ENCODE measurements around the gene GPC1.

DNA sequence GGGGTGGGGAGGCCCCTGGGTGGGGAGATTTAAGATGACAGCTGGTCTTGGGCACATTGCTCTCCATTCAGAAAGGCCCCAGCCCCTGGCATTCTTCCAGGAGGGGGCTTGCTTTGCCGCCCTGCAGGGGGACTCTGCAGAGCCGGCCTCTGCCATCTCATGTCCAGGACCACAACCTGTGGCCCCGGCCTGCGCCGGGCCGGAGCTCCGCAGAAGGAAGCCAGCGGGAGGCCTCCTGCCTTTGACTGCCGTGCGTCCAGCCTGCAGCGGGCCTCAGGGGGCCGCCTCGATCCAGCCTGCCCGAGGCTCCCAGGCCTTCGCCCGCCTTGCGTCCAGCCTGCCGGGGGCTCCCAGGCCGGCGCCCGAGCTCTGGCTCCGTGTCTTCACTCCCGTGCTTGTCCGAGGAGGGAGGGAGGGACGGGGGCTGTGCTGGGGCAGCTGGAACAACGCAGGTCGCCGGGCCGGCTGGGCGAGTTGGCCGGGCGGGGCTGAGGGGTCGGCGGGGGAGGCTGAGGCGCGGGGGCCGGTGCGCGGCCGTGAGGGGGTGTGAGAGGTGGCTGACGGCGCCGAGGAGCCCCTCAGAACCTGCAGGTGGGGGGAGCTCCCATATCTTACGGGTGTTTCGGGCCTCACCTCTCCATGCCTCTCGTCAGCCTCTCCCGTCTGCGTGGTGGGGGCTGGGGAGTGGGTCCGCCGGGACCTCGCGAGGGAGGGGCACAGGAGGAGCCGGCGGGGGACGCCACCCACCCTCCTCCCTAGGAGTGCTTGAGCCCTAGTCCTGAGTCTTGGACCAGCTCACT lies 20.4 kb downstream of the GPC1 start:
- TF ChIP-seq CTCF (IDR thresholded peaks at IDR 0.05): no peak
- TF ChIP-seq POLR2A (IDR thresholded peaks at IDR 0.05): no peak

Measured in heart left ventricle (tissue), 13 donors.